Measurements from ENCODE around the gene SYCE1.

GRCh38 chr10:133527771-133528271, 37.6 kb downstream of the SYCE1 start:
- TF ChIP-seq POLR2AphosphoS5 (IDR thresholded peaks at IDR 0.05; ENCODE audit: low read depth, low read length) (no peak), GABPA (IDR thresholded peaks at IDR 0.05; ENCODE audit: borderline replicate concordance, insufficient read depth, low read length) (no peak), POLR2A (IDR thresholded peaks at IDR 0.05; ENCODE audit: control extremely low read depth in 1 of 2, low read depth in 2 of 2, low read length in 2 of 2) (no peak), ZNF274 (IDR thresholded peaks at IDR 0.05; ENCODE audit: borderline replicate concordance, extremely low read depth, low read length) (no peak), CTCF (IDR thresholded peaks at IDR 0.05; ENCODE audit: control extremely low read depth in 1 of 3, insufficient read depth in 1 of 3, low read depth in 1 of 3, low read length in 3 of 3) (no peak)

All from H1 (cell line).